K562 (cell line): Measurements from ENCODE around the gene HERPUD2.

Experiments
- BRCA1 ChIP-seq, 2 experiments: fragments of 450-650 bp in 1 of 2; sonication (generic) in 1 of 2; formaldehyde crosslinking in 1 of 2; IDR thresholded peaks; 2 replicates each; pipeline versions ENCODE4 v1.5.0 to v1.6.1; 2017 to 2020; ENCODE audit warnings: mild to moderate bottlenecking in 1 of 2, missing genetic modification reagents in 1 of 2
- LARP7 ChIP-seq: fragments of 450-650 bp; IDR thresholded peaks from 2 replicates; pipeline ENCODE4 v1.6.1; 2016
- NR2C2 ChIP-seq, 2 experiments: fragments of 200-800 bp in 1 of 2; sonication (Bioruptor generic) in 1 of 2; sonication (generic) in 1 of 2; formaldehyde crosslinking in 1 of 2; IDR thresholded peaks; 2 replicates each; pipeline versions ENCODE4 v1.6.1 to v1.8.0; 2016 to 2022; ENCODE audit warnings: mild to moderate bottlenecking in 1 of 2, missing compliant biosample characterization in 1 of 2, missing genetic modification characterization in 1 of 2, missing genetic modification reagents in 1 of 2
- XRCC4 ChIP-seq: IDR thresholded peaks from one replicate; pipeline ENCODE4 v1.6.1; 2011; ENCODE audit not compliant: insufficient read depth, insufficient read length; ENCODE audit errors: extremely low read depth

DNA sequence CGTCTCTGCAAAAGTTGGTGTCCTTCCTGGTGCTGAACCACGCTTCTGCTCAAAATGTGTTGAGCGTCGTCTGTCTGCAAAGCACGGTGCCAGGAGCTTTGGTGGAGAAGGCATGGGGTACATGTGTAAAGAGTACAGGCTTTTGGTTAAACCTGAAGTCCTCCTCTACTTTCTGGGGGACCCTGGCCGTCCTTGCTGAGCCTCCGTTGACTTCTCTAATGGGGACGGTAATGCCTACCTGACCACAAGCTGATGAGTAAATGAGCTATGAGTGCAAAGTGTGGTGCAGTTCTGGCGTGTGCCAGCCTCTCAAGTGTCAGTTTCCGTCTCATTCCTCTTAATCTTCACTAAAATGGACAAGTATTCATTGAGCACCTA, 527 bp upstream of the HERPUD2 start:
- TF ChIP-seq XRCC4 (no peak), BRCA1 (IDR thresholded peaks at IDR 0.05) (no peak), BRCA1 (CRISPR knock-in tag; IDR thresholded peaks at IDR 0.05) (no peak), LARP7 (no peak), NR2C2 (CRISPR knock-in tag; IDR thresholded peaks at IDR 0.05) (no peak), NR2C2 (tag; IDR thresholded peaks at IDR 0.05) (no peak)
